Adrenal gland (tissue), 5 donors: ENCODE results near the gene TAF3.

Experiments used
- CTCF ChIP-seq, 6 experiments: fragments of 450-650 bp in 4 of 6; fragments of 200-600 bp in 2 of 6; sonication (generic) in 1 of 6; IDR thresholded peaks; 1 replicate in 5 of 6; 2 replicates in 1 of 6; pipeline versions ENCODE4 v1.5.1 to v1.8.0; 2016 to 2021; ENCODE audit warnings: antibody characterized with exemption in 6 of 6, mild to moderate bottlenecking in 2 of 6, moderate library complexity in 1 of 6
- POLR2A ChIP-seq, 2 donors: fragments of 450-650 bp; IDR thresholded peaks; one replicate each; pipeline ENCODE4 v1.6.1; 2017; ENCODE audit warnings: antibody characterized with exemption in 2 of 2, mild to moderate bottlenecking in 2 of 2, moderate library complexity in 1 of 2
- donor health status: DM: no; HTN: no; CAD: no.

DNA sequence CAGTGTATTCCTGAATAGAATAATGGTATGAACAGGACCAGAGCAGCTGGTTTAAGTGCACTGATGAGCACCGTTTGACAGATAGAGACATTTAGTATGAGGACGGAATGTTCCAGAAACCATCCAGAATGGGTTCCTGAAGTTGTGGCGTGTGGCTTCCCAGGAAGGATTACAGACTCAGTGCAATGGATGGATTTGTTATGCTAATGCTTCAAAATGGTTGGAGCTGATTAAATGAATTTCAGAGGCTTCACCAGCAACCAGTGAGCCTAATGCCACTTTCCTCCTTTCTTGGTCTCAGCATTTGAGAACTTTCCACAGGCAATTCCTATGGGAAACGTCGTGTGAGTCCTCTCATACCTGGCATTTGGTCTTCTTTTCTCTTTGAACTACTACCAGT lies 246.1 kb downstream of the TAF3 start:
- TF ChIP-seq POLR2A (IDR thresholded peaks at IDR 0.05) (no peak), CTCF (IDR thresholded peaks at IDR 0.05) (no peak)
